Fibroblast of mammary gland (primary cell): ENCODE data around the gene CST11.

Experiments used
- DNase-seq: peaks from one replicate; pipeline ENCODE4 v3.0.0-alpha.2; 2010; ENCODE audit warnings: low read depth
- H3K4me3 ChIP-seq: 2 replicates; pipeline ENCODE4 v1.5.1; 2011; ENCODE audit warnings: low read depth, mild to moderate bottlenecking, low read length, moderate library complexity; ENCODE audit not compliant: control insufficient read depth
- TF ChIP-seq, protein P1 (sequence below): conservative IDR thresholded peaks from 2 replicates; pipeline ENCODE4 v1.5.1; 2011; ENCODE audit warnings: low read depth, low read length, inconsistent platforms; ENCODE audit not compliant: control insufficient read depth, insufficient read depth

CST11 gene, protein sequence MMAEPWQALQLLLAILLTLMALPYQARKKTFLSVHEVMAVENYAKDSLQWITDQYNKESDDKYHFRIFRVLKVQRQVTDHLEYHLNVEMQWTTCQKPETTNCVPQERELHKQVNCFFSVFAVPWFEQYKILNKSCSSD

DNA sequence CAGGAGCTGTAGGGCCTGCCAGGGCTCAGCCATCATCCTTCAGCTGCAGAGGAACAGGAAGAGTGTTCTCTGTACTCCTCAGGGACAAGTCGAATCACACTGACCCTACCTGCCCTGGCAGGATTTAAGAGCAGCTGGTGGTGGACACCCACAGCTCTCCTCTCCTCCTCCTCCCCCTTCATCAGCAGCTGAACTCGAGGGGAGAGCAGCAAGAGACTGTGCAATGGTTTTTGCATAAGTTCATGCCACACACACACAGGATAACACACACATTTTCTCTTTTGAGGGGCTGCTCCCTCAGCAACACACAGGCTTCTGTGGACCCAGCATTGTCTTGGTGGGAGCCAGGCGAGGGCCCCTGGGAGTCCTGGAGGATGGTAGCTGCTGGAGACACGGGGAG, at the start of gene CST11:
TSS of gene CST11 (minus strand) at position 101 of the 400 bp plus-strand sequence. CDS start at position 36, 65 bp downstream.
- no peak within 1 kb of the TSS for H3K4me3 ChIP-seq
- TF ChIP-seq, protein P1, sequence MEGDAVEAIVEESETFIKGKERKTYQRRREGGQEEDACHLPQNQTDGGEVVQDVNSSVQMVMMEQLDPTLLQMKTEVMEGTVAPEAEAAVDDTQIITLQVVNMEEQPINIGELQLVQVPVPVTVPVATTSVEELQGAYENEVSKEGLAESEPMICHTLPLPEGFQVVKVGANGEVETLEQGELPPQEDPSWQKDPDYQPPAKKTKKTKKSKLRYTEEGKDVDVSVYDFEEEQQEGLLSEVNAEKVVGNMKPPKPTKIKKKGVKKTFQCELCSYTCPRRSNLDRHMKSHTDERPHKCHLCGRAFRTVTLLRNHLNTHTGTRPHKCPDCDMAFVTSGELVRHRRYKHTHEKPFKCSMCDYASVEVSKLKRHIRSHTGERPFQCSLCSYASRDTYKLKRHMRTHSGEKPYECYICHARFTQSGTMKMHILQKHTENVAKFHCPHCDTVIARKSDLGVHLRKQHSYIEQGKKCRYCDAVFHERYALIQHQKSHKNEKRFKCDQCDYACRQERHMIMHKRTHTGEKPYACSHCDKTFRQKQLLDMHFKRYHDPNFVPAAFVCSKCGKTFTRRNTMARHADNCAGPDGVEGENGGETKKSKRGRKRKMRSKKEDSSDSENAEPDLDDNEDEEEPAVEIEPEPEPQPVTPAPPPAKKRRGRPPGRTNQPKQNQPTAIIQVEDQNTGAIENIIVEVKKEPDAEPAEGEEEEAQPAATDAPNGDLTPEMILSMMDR = no peak
- DNase-seq = no peak

DNA sequence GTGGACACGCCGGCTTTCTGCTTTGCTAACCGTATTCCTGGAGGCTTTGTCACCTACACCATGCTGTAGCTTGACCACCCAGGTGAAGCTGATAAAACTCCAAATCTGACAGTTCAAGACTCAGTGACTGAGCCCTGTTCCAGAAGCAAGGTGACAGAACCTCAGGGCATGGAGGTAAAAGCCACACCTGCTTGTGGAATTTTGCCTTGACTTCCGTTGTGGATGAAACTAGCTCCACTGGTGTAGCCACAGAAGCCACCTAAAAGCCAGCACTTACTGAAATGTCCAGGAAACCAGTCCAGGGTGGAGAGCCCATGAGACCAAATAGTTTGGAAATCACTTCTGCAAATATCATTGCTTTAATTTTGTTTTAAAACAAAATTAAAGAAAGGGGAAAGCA, 49.2 kb upstream of the CST11 start:
- no peak overlapping the region for H3K4me3 ChIP-seq
- no peak for DNase-seq
- TF ChIP-seq, protein P1 = no peak

GRCh38 chr20:23497536-23497935, 44.9 kb upstream of the CST11 start:
- DNase-seq = no peak
- TF ChIP-seq, protein P1 = no peak
- no peak overlapping the region for H3K4me3 ChIP-seq

DNA sequence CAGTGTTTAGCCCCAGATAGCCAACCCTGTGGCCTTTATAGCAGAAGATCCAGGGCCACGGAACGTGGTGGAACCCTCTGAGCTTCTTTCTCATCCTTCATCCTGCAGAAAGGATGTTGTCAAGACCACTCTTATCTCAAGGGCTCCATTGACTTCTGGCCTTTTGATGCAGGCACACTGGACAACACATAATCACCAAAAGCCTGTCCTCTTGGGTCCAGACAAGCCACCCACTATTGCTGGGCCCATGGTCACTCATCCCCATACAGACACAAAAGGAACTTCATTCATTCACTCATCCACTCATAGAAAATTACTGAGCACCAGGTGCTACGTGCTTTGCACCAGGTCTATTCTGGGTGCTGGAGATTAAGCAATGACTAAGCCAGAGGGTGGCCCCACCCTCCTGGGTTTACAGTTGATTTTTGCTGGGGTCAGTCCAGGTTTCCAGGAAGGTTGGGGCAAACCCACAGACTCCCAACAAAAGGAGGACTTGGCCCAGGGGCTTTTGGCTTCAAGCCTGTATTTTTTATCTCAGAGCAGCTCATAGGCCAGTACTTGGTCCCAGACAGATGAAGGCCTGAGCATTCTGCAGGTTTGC, 40.6 kb upstream of the CST11 start:
- H3K4me3 ChIP-seq = no peak overlapping the region
- no peak for DNase-seq
- TF ChIP-seq, protein P1 = no peak

DNA sequence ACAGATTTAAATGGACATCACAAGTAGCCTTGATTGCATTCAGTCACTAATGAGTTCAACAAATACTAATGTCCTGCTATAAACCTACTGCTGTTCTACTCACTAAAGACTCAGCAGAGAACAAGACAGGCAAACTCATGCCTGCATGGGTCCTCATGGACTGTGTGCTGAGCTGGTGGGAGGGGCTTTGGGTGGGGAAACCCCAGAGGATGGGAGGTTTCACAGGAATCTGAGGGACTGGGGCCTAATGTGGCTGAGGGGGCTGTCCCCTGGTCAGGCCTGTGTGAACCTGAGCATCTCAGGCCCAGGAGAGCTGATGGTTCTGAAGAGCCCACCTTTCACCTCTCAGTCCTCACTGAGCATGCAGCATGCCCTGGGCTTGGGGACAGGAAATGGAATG, 39.6 kb upstream of the CST11 start:
- H3K4me3 ChIP-seq = no peak overlapping the region
- TF ChIP-seq, protein P1 = no peak
- DNase-seq = no peak

- no peak for DNase-seq
- TF ChIP-seq, protein P1 = no peak
Observed at GRCh38 chr20:23490817-23491216, 38.1 kb upstream of the CST11 start, which contains the start of gene CST8. TSS of gene CST8 (plus strand) at chr20:23491117. CDS start at chr20:23491668, 551 bp downstream.

GRCh38 chr20:23488996-23489395, 36.3 kb upstream of the CST11 start:
- TF ChIP-seq, protein P1 = no peak
- DNase-seq = no peak
- no peak overlapping the region for H3K4me3 ChIP-seq

More at GRCh38 chr20:23490817-23491216, 38.1 kb upstream of the CST11 start, which contains the start of gene CST8:
- H3K4me3 ChIP-seq = no peak within 1 kb of the TSS
